GM12878 (cell line): ENCODE measurements around the gene CINP. TPM values are rescaled to one million over a fixed set of nuclear protein-coding genes. Genes with fewer than 3 reads are reported as not detected.
A peak's percentile ranks its signal among the peaks of the same experiment; 100 is the strongest.

ENCODE experiments used
- CEBPZ ChIP-seq: fragments of 150-350 bp; IDR thresholded peaks from 2 replicates; pipeline ENCODE4 v1.6.1; 2016; ENCODE audit warnings: low read depth, low read length
- EGR1 ChIP-seq, 2 experiments: IDR thresholded peaks; 1 replicate in 1 of 2; 2 replicates in 1 of 2; pipeline ENCODE4 v1.6.1; 2011 to 2012; ENCODE audit warnings: low read depth in 2 of 2, low read length in 2 of 2, borderline replicate concordance in 1 of 2, mild to moderate bottlenecking in 1 of 2, moderate library complexity in 1 of 2
- FOXM1 ChIP-seq: IDR thresholded peaks from 2 replicates; pipeline ENCODE4 v1.6.1; 2012; ENCODE audit warnings: low read depth, mild to moderate bottlenecking, inconsistent platforms, low read length, moderate library complexity
- IKZF1 ChIP-seq: fragments of 450-650 bp; conservative IDR thresholded peaks from 2 replicates; pipeline ENCODE4 v1.6.1; 2017; ENCODE audit warnings: antibody characterized with exemption, mild to moderate bottlenecking
- IKZF2 ChIP-seq, 2 experiments: fragments of 450-650 bp; IDR thresholded peaks; 2 replicates each; pipeline ENCODE4 v1.6.1; 2017; ENCODE audit warnings: mild to moderate bottlenecking in 2 of 2, moderate library complexity in 2 of 2
- LARP7 ChIP-seq: fragments of 450-650 bp; IDR thresholded peaks from 2 replicates; pipeline ENCODE4 v1.6.1; 2017; ENCODE audit warnings: mild to moderate bottlenecking
- NFYB ChIP-seq: IDR thresholded peaks from 2 replicates; pipeline ENCODE4 v1.6.1; 2011; ENCODE audit warnings: low read depth, mild to moderate bottlenecking, low read length, improper control_type of control experiment, moderate library complexity; ENCODE audit not compliant: insufficient read depth
- POLR2A ChIP-seq: IDR thresholded peaks from 2 replicates; pipeline ENCODE4 v1.6.1; 2011; ENCODE audit warnings: low read depth, mild to moderate bottlenecking, low read length
- RAD51 ChIP-seq: fragments of 450-650 bp; IDR thresholded peaks from 2 replicates; pipeline ENCODE4 v1.6.1; 2016; ENCODE audit warnings: moderate library complexity, mild to moderate bottlenecking, inconsistent platforms
- RELA ChIP-seq: fragments of 450-650 bp; IDR thresholded peaks from 2 replicates; pipeline ENCODE4 v1.8.0; 2014; ENCODE audit warnings: borderline replicate concordance; ENCODE audit not compliant: partially characterized antibody
- SREBF1 ChIP-seq: IDR thresholded peaks from 2 replicates; pipeline ENCODE4 v1.6.1; 2012; ENCODE audit warnings: mild to moderate bottlenecking, low read length
- WRNIP1 ChIP-seq: IDR thresholded peaks from 2 replicates; pipeline ENCODE4 v1.6.1; 2011; ENCODE audit warnings: low read depth, low read length, improper control_type of control experiment, borderline replicate concordance
- polyA plus RNA-seq, 11 experiments: library from polyadenylated mRNA; depleted of rRNA in 4 of 11; unstranded in 6 of 11; stranded (reverse) in 5 of 11; fragments of >200 nt; fragmentation: Nextera tagmentation in 4 of 11; fragmentation: Illumina TruSeq in 1 of 11; extraction: Ambion mirVana in 4 of 11; extraction: Trizol in 1 of 11; gene quantifications; 1 replicate in 1 of 11; 2 replicates in 10 of 11; pipeline versions ENCODE4 v1.2.1 to v1.2.3, GENCODE V29; 2011 to 2016; ENCODE audit warnings: inconsistent platforms in 2 of 11, missing spikeins in 2 of 11, low read depth in 1 of 11
- total RNA-seq, 4 experiments: library from RNA; depleted of rRNA in 3 of 4; stranded (reverse); fragments of >200 nt in 3 of 4; fragmentation: Illumina TruSeq in 1 of 4; extraction: Trizol in 1 of 4; gene quantifications; 2 replicates each; pipeline versions ENCODE4 v1.2.1 to v1.2.3, GENCODE V29; 2013 to 2021
- TF ChIP-seq, protein P1 (sequence below): IDR thresholded peaks from 2 replicates; pipeline ENCODE4 v1.6.1; 2012; ENCODE audit warnings: improper control_type of control experiment, low read depth, low read length; ENCODE audit not compliant: insufficient replicate concordance
- TF ChIP-seq, protein P2 (sequence below): fragments of 450-650 bp; IDR thresholded peaks from 2 replicates; pipeline ENCODE4 v1.6.1; 2014; ENCODE audit warnings: mild to moderate bottlenecking
- TF ChIP-seq, protein P3 (sequence below): fragments of 450-650 bp; formaldehyde crosslinking; IDR thresholded peaks from 2 replicates; pipeline ENCODE4 v1.4.0; 2022; ENCODE audit warnings: mild to moderate bottlenecking, moderate library complexity

The CINP gene
- total and polyA plus RNA-seq, 10 of the 15 experiments (the other 5 are each of a cell fraction or from before 2014, with no cell fraction given): 45.4 to 73.3 (median 52.9) TPM

DNA sequence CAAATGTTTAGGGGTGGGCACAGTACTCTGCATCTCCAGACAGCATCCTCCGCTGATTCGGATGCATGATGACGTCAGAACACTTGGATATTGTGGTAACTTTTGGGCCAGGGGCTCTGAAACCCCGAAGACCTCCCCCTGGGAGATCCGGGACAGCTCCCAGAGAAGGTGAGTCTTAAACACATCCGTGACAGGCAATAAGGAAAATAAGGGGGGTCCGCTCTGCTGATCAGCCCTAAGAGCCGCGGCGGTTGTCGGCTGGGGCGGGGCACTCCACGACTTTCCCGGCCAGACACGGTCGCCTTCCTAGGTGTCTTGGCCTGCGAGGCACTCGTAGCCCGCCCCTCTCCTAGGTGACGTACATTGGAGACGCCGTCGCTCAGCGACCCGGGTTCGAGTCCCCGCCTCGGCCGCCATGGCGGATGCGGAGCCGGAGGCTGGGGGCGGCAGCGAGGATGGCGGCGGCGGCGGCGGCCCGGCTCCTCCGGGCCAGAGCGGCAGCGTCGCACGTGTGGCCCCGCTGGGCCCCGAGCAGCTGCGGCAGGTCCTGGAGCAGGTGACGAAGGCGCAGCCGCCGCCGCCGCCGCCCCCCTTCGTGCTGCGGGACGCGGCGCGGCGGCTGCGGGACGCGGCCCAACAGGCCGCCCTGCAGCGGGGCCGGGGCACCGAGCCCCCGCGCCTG is 43.2 kb downstream of the CINP start, which contains the start of gene ZNF839 (continued):
- TF ChIP-seq CEBPZ: no peak
- TF ChIP-seq FOXM1: no peak
- TF ChIP-seq, protein P1, sequence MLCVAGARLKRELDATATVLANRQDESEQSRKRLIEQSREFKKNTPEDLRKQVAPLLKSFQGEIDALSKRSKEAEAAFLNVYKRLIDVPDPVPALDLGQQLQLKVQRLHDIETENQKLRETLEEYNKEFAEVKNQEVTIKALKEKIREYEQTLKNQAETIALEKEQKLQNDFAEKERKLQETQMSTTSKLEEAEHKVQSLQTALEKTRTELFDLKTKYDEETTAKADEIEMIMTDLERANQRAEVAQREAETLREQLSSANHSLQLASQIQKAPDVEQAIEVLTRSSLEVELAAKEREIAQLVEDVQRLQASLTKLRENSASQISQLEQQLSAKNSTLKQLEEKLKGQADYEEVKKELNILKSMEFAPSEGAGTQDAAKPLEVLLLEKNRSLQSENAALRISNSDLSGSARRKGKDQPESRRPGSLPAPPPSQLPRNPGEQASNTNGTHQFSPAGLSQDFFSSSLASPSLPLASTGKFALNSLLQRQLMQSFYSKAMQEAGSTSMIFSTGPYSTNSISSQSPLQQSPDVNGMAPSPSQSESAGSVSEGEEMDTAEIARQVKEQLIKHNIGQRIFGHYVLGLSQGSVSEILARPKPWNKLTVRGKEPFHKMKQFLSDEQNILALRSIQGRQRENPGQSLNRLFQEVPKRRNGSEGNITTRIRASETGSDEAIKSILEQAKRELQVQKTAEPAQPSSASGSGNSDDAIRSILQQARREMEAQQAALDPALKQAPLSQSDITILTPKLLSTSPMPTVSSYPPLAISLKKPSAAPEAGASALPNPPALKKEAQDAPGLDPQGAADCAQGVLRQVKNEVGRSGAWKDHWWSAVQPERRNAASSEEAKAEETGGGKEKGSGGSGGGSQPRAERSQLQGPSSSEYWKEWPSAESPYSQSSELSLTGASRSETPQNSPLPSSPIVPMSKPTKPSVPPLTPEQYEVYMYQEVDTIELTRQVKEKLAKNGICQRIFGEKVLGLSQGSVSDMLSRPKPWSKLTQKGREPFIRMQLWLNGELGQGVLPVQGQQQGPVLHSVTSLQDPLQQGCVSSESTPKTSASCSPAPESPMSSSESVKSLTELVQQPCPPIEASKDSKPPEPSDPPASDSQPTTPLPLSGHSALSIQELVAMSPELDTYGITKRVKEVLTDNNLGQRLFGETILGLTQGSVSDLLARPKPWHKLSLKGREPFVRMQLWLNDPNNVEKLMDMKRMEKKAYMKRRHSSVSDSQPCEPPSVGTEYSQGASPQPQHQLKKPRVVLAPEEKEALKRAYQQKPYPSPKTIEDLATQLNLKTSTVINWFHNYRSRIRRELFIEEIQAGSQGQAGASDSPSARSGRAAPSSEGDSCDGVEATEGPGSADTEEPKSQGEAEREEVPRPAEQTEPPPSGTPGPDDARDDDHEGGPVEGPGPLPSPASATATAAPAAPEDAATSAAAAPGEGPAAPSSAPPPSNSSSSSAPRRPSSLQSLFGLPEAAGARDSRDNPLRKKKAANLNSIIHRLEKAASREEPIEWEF: no peak
- peak; percentile 84; the same call in 1 of the 2 replicates for TF ChIP-seq LARP7
- no peak for TF ChIP-seq WRNIP1
- TF ChIP-seq POLR2A: peak; percentile 67; the same call in 1 of the 2 replicates
- peak; percentile 91 for TF ChIP-seq IKZF1
- TF ChIP-seq RAD51: no peak
- TF ChIP-seq EGR1 (IDR thresholded peaks at IDR 0.05; ENCODE audit: borderline replicate concordance in 1 of 2, low read depth in 2 of 2, low read length in 2 of 2): peak in 1 of 2 experiments; percentile 51; a peak in 1 of 3 replicates
- no peak for TF ChIP-seq NFYB
- TF ChIP-seq RELA: peak; percentile 79
- peak; percentile 65 to 66 for TF ChIP-seq IKZF2 (IDR thresholded peaks at IDR 0.05)
- TF ChIP-seq, protein P2, sequence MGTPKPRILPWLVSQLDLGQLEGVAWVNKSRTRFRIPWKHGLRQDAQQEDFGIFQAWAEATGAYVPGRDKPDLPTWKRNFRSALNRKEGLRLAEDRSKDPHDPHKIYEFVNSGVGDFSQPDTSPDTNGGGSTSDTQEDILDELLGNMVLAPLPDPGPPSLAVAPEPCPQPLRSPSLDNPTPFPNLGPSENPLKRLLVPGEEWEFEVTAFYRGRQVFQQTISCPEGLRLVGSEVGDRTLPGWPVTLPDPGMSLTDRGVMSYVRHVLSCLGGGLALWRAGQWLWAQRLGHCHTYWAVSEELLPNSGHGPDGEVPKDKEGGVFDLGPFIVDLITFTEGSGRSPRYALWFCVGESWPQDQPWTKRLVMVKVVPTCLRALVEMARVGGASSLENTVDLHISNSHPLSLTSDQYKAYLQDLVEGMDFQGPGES: no peak
- TF ChIP-seq, protein P3, sequence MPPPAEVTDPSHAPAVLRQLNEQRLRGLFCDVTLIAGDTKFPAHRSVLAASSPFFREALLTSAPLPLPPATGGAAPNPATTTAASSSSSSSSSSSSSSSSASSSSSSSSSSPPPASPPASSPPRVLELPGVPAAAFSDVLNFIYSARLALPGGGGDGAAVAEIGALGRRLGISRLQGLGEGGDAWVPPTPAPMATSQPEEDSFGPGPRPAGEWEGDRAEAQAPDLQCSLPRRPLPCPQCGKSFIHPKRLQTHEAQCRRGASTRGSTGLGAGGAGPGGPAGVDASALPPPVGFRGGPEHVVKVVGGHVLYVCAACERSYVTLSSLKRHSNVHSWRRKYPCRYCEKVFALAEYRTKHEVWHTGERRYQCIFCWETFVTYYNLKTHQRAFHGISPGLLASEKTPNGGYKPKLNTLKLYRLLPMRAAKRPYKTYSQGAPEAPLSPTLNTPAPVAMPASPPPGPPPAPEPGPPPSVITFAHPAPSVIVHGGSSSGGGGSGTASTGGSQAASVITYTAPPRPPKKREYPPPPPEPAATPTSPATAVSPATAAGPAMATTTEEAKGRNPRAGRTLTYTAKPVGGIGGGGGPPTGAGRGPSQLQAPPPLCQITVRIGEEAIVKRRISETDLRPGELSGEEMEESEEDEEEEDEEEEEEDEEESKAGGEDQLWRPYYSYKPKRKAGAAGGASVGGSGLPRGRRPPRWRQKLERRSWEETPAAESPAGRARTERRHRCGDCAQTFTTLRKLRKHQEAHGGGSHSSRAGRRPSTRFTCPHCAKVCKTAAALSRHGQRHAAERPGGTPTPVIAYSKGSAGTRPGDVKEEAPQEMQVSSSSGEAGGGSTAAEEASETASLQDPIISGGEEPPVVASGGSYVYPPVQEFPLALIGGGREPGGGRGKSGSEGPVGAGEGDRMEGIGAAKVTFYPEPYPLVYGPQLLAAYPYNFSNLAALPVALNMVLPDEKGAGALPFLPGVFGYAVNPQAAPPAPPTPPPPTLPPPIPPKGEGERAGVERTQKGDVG (CRISPR knock-in tag): no peak
- no peak for TF ChIP-seq SREBF1
